HFF-Myc (cell line): ENCODE results near the gene HDAC4.

Experiments used
- DNase-seq: peaks from one replicate; pipeline ENCODE4 v3.0.0-alpha.2; 2011; ENCODE audit warnings: low read depth; ENCODE audit errors: extremely low read depth
- H3K4me3 ChIP-seq: replicated peaks from 2 replicates; pipeline ENCODE4 v1.5.1; 2011; ENCODE audit warnings: low read depth, mild to moderate bottlenecking, control low read depth, low read length
- CTCF ChIP-seq: IDR thresholded peaks from 2 replicates; pipeline ENCODE4 v1.5.1; 2012; ENCODE audit warnings: mild to moderate bottlenecking, low read depth, low read length, control low read depth; ENCODE audit errors: missing control alignments

Gene HDAC4

GRCh38 chr2:239302808-239303557 lies 97.8 kb downstream of the HDAC4 start:
- TF ChIP-seq CTCF, result no peak
- H3K4me3 ChIP-seq, result no peak overlapping the region
- DNase-seq, result no peak

- TF ChIP-seq CTCF, result no peak
- DNase-seq, result no peak
- H3K4me3 ChIP-seq, result no peak overlapping the region
Measured at GRCh38 chr2:239302083-239302807, 98.6 kb downstream of the HDAC4 start.

GRCh38 chr2:239300871-239301735 lies 99.7 kb downstream of the HDAC4 start:
- no peak overlapping the region for H3K4me3 ChIP-seq
- no peak for TF ChIP-seq CTCF
- no peak for DNase-seq

GRCh38 chr2:239300242-239300641 lies 100.6 kb downstream of the HDAC4 start:
- H3K4me3 ChIP-seq, result no peak overlapping the region
- DNase-seq, result no peak
- no peak for TF ChIP-seq CTCF

- no peak overlapping the region for H3K4me3 ChIP-seq
- TF ChIP-seq CTCF, result no peak
- no peak for DNase-seq
Measured at GRCh38 chr2:239299218-239299939, 101.4 kb downstream of the HDAC4 start.

- no peak for DNase-seq
- TF ChIP-seq CTCF, result no peak
- no peak overlapping the region for H3K4me3 ChIP-seq
Measured at GRCh38 chr2:239298116-239298804, 102.6 kb downstream of the HDAC4 start.
